HG02759 (cell line): Measurements from ENCODE around the gene PCNP.
A peak's percentile ranks its signal among the peaks of the same experiment; 100 is the strongest.
"Not testable (repeated sequence)": the region's sequence is repeated elsewhere in the genome, so short reads cannot be mapped to it uniquely, and the experiment has no call there.

Source experiments
- ATAC-seq: cut with Tn5 transposase; IDR thresholded peaks from one replicate; pipeline ENCODE4 v1.9.1; 2021; ENCODE audit warnings: mild to moderate bottlenecking, moderate library complexity; ENCODE audit not compliant: unreplicated experiment

Gene PCNP

GRCh38 chr3:101573449-101574387, at the start of gene PCNP:
PCNP (plus strand) TSS chr3:101574180; CDS start chr3:101574216, 36 bp downstream.
- peak; percentile 86 for ATAC-seq

GRCh38 chr3:101527441-101527840, 46.5 kb upstream of the PCNP start:
- no peak for ATAC-seq

- ATAC-seq, result no peak
Measured at GRCh38 chr3:101527906-101528305, 46.1 kb upstream of the PCNP start.

- ATAC-seq, result no peak
Measured at GRCh38 chr3:101529816-101530685, 43.9 kb upstream of the PCNP start.

GRCh38 chr3:101530686-101531047, 43.3 kb upstream of the PCNP start:
- ATAC-seq, result no peak

- no peak for ATAC-seq
Measured at GRCh38 chr3:101531473-101532086, 42.4 kb upstream of the PCNP start.

GRCh38 chr3:101532783-101533602, 41.0 kb upstream of the PCNP start:
- ATAC-seq, result no peak

GRCh38 chr3:101533603-101533968, 40.4 kb upstream of the PCNP start:
- ATAC-seq, result no peak

- ATAC-seq, result no peak
Measured at GRCh38 chr3:101535221-101535620, 38.8 kb upstream of the PCNP start.

GRCh38 chr3:101536266-101536665, 37.7 kb upstream of the PCNP start:
- no peak for ATAC-seq

- not testable (repeated sequence) for ATAC-seq
Measured at GRCh38 chr3:101536955-101537354, 37.0 kb upstream of the PCNP start.

- no peak for ATAC-seq
Measured at GRCh38 chr3:101542957-101543356, 31.0 kb upstream of the PCNP start.

GRCh38 chr3:101544161-101544850, 29.7 kb upstream of the PCNP start:
- ATAC-seq, result no peak

- ATAC-seq, result no peak
Measured at GRCh38 chr3:101548527-101549105, 25.4 kb upstream of the PCNP start.

- no peak for ATAC-seq
Measured at GRCh38 chr3:101549473-101549872, 24.5 kb upstream of the PCNP start.

GRCh38 chr3:101551359-101552081, 22.5 kb upstream of the PCNP start:
- ATAC-seq, result not testable (repeated sequence)

- ATAC-seq, result not testable (repeated sequence)
Measured at GRCh38 chr3:101553381-101553780, 20.6 kb upstream of the PCNP start.

GRCh38 chr3:101556064-101556463, 17.9 kb upstream of the PCNP start:
- no peak for ATAC-seq
